Measurements from ENCODE around the gene SLC5A11. TPM values are rescaled to one million over a fixed set of nuclear protein-coding genes. Genes with fewer than 3 reads are reported as not detected.

The SLC5A11 gene
- total and polyA plus RNA-seq, 2 of the 13 experiments (the other 11 are each of a cell fraction or from before 2014, with no cell fraction given), result 1.2 to 3.3 TPM

DNA sequence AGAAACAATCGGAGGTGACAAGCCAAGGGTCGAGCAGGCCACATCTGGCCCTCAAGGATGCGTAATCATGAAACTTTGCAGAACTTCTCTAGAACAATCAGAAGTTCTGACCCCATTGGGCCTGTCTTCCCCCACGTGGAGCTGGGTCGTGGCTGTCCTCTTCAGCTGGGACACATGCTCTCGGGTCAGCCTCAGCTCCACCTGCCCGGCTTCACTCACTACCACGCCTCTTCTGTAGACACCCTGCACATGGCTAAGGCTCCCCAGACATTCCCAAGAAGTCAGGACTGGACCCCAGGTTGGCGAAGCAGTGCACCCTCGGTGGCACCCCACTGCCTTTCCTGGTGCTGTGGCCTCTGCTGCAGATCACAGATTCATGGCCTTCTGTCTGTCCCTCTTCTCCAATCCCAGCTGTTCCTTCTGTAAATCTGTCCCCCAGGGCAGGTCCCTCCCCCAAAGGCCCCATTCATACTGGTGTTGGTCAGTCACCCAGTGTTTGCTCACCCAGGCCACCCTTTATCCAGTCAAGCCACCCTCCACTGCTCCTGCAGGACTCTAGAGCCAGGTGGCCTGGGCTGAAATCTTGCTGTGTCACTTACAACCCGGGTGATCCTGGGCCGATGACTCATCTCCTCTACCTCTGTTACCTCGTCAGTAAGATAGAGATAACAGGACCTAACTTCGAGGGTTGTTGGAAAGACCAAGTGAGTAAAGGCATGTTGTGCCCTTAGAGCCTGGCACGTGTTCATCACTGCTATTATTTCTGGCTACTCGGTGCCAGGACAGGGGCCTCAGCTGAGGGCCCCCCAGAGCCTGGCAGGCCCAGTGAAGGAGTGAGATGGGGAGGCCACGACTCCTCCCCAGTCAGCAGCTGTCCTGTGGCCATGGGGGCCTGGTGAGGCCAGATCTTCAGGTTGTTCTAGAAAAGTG, 1.4 kb upstream of the SLC5A11 start (continued):
- TF ChIP-seq ZFP91 (CRISPR knock-in tag; IDR thresholded peaks at IDR 0.05; ENCODE audit: borderline replicate concordance) (peak; percentile 69; the same call in 1 of the 2 replicates), ZNF33A (CRISPR knock-in tag; IDR thresholded peaks at IDR 0.05; ENCODE audit: borderline replicate concordance) (no peak), ZNF12 (CRISPR knock-in tag; IDR thresholded peaks at IDR 0.05) (no peak), SP5 (CRISPR knock-in tag; IDR thresholded peaks at IDR 0.05; ENCODE audit: borderline replicate concordance, low read depth) (no peak), ZNF329 (CRISPR knock-in tag; IDR thresholded peaks at IDR 0.05; ENCODE audit: low read depth) (no peak), ZFP36L1 (CRISPR knock-in tag; IDR thresholded peaks at IDR 0.05) (no peak), ZNF367 (CRISPR knock-in tag; IDR thresholded peaks at IDR 0.05; ENCODE audit: borderline replicate concordance) (no peak), MTA1 (CRISPR knock-in tag; IDR thresholded peaks at IDR 0.05; ENCODE audit: borderline replicate concordance) (no peak), PCBP2 (optimal IDR thresholded peaks at IDR 0.05; ENCODE audit: low read depth, low read length, poor library complexity, severe bottlenecking) (no peak), NR2F1 (CRISPR knock-in tag; IDR thresholded peaks at IDR 0.05) (peak in 1 of 2 experiments; percentile 31; a peak in 1 of 4 replicates), USF2 (IDR thresholded peaks at IDR 0.05; ENCODE audit: low read depth, low read length) (no peak), USF2 (CRISPR knock-in tag; IDR thresholded peaks at IDR 0.05; ENCODE audit: borderline replicate concordance) (no peak; the same call in 1 of the 2 replicates), MBNL3 (CRISPR knock-in tag; conservative IDR thresholded peaks at IDR 0.05) (no peak), NR3C1 (CRISPR knock-in tag; IDR thresholded peaks at IDR 0.05) (no peak), RARA (CRISPR knock-in tag; IDR thresholded peaks at IDR 0.05) (peak; percentile 60), MIER3 (CRISPR knock-in tag; IDR thresholded peaks at IDR 0.05; ENCODE audit: borderline replicate concordance) (peak; percentile 67; the same call in 1 of the 2 replicates), SSRP1 (CRISPR knock-in tag; IDR thresholded peaks at IDR 0.05) (no peak), ZNF788 (CRISPR knock-in tag; IDR thresholded peaks at IDR 0.05; ENCODE audit: borderline replicate concordance) (peak; percentile 32; the same call in 1 of the 2 replicates), DRAP1 (CRISPR knock-in tag; IDR thresholded peaks at IDR 0.05) (no peak), ZNF614 (CRISPR knock-in tag; IDR thresholded peaks at IDR 0.05; ENCODE audit: borderline replicate concordance) (no peak; the same call in 1 of the 2 replicates), ZSCAN20 (CRISPR knock-in tag; IDR thresholded peaks at IDR 0.05; ENCODE audit: borderline replicate concordance) (no peak), POLR2A (IDR thresholded peaks at IDR 0.05; ENCODE audit: insufficient read depth in 1 of 2, low read depth in 2 of 2, low read length in 2 of 2) (no peak), ZNF44 (CRISPR knock-in tag; IDR thresholded peaks at IDR 0.05) (no peak)
- TF ChIP-seq, protein P1, sequence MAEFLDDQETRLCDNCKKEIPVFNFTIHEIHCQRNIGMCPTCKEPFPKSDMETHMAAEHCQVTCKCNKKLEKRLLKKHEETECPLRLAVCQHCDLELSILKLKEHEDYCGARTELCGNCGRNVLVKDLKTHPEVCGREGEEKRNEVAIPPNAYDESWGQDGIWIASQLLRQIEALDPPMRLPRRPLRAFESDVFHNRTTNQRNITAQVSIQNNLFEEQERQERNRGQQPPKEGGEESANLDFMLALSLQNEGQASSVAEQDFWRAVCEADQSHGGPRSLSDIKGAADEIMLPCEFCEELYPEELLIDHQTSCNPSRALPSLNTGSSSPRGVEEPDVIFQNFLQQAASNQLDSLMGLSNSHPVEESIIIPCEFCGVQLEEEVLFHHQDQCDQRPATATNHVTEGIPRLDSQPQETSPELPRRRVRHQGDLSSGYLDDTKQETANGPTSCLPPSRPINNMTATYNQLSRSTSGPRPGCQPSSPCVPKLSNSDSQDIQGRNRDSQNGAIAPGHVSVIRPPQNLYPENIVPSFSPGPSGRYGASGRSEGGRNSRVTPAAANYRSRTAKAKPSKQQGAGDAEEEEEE (CRISPR knock-in tag; IDR thresholded peaks at IDR 0.05; ENCODE audit: borderline replicate concordance), result no peak

All from HepG2 (cell line).